GM21390 (cell line): ENCODE data around the gene MPZL3.

Source experiments
- ATAC-seq: cut with Tn5 transposase; IDR thresholded peaks from one replicate; pipeline ENCODE4 v1.9.1; 2021; ENCODE audit not compliant: unreplicated experiment

Gene MPZL3

GRCh38 chr11:118264569-118265465, 12.7 kb upstream of the MPZL3 start:
- ATAC-seq = no peak

- ATAC-seq = no peak
Measured at GRCh38 chr11:118263695-118264568, 11.8 kb upstream of the MPZL3 start, which contains the start of gene MPZL2. Gene MPZL2 (minus strand): TSS chr11:118264297. CDS start chr11:118264153, 144 bp downstream.

- ATAC-seq = no peak
Measured at GRCh38 chr11:118263112-118263511, 10.9 kb upstream of the MPZL3 start.

GRCh38 chr11:118260353-118260752, 8.2 kb upstream of the MPZL3 start:
- ATAC-seq = no peak

- no peak for ATAC-seq
Measured at GRCh38 chr11:118259138-118259537, 7.0 kb upstream of the MPZL3 start.

- no peak for ATAC-seq
Measured at GRCh38 chr11:118258410-118258809, 6.2 kb upstream of the MPZL3 start.

- ATAC-seq = no peak
Measured at GRCh38 chr11:118252688-118253087, 523 bp upstream of the MPZL3 start.

GRCh38 chr11:118247041-118247440, 5.1 kb downstream of the MPZL3 start:
- no peak for ATAC-seq

- ATAC-seq = no peak
Measured at GRCh38 chr11:118245936-118246562, 6.1 kb downstream of the MPZL3 start.

- no peak for ATAC-seq
Measured at GRCh38 chr11:118243993-118244762, 8.0 kb downstream of the MPZL3 start.

- ATAC-seq = no peak
Measured at GRCh38 chr11:118243161-118243560, 9.0 kb downstream of the MPZL3 start.

GRCh38 chr11:118241764-118242098, 10.4 kb downstream of the MPZL3 start:
- no peak for ATAC-seq

- peak; percentile 87 for ATAC-seq
Measured at GRCh38 chr11:118240999-118241763, 11.0 kb downstream of the MPZL3 start.

GRCh38 chr11:118239509-118240205, 12.5 kb downstream of the MPZL3 start:
- no peak for ATAC-seq

GRCh38 chr11:118238929-118239328, 13.2 kb downstream of the MPZL3 start:
- no peak for ATAC-seq

GRCh38 chr11:118238421-118238820, 13.7 kb downstream of the MPZL3 start:
- ATAC-seq = no peak

GRCh38 chr11:118236170-118236569, 16.0 kb downstream of the MPZL3 start:
- ATAC-seq = no peak

- no peak for ATAC-seq
Measured at GRCh38 chr11:118234833-118235232, 17.3 kb downstream of the MPZL3 start.

- ATAC-seq = no peak
Measured at GRCh38 chr11:118233850-118234249, 18.3 kb downstream of the MPZL3 start.
